ENCODE measurements around the gene CCDC172. TPM values are rescaled to one million over a fixed set of nuclear protein-coding genes. Genes with fewer than 3 reads are reported as not detected.

Gene CCDC172
- total and polyA plus RNA-seq, 2 of the 8 experiments (the other 6 are each of a cell fraction or from before 2014, with no cell fraction given) = 1.1 to 3.6 TPM

GRCh38 chr10:116421815-116422214 is 97.6 kb downstream of the CCDC172 start:
- Histone ChIP-seq H3K9me3 (ENCODE audit: insufficient read depth in 2 of 2, low read depth in 1 of 2, low read length in 1 of 2) (no peaks in the 10 kb centered on the region), H2BK15ac (ENCODE audit: low read length) (no peak overlapping the region), H2BK5ac (ENCODE audit: low read depth, low read length) (no peak overlapping the region), H4K20me1 (replicated peaks in 1 of 2; ENCODE audit: control insufficient read depth in 1 of 2, insufficient read depth in 2 of 2, low read length in 2 of 2) (no peaks in the 10 kb centered on the region), H2BK120ac (replicated peaks; ENCODE audit: low read depth, low read length) (no peak overlapping the region), H3K27me3 (replicated peaks in 1 of 4; ENCODE audit: control insufficient read depth in 3 of 4, extremely low read depth in 1 of 4, insufficient read depth in 3 of 4, low read length in 3 of 4) (no peaks in the 10 kb centered on the region), H3K4me2 (ENCODE audit: insufficient read depth in 1 of 2, low read depth in 2 of 2, low read length in 2 of 2) (no peak overlapping the region), H2BK12ac (ENCODE audit: low read depth, low read length) (no peak overlapping the region), H3K36me3 (ENCODE audit: control insufficient read depth in 2 of 4, insufficient read depth in 4 of 4, low read length in 3 of 4) (no peaks in the 10 kb centered on the region), H4K5ac (ENCODE audit: insufficient read length, low read depth, low read length) (no peak overlapping the region), H3K56ac (replicated peaks; ENCODE audit: insufficient read length, low read depth, low read length) (no peak overlapping the region), H4K8ac (ENCODE audit: extremely low read depth, insufficient read depth, low read length) (no peak overlapping the region), H3K4me1 (replicated peaks in 1 of 4; ENCODE audit: control insufficient read depth in 3 of 4, insufficient read depth in 4 of 4, low read length in 3 of 4) (no peaks in the 10 kb centered on the region), H3K27ac (ENCODE audit: low read depth, low read length) (no peak overlapping the region), H3K23me2 (ENCODE audit: low read depth, low read length) (no peaks in the 10 kb centered on the region), H3K18ac (ENCODE audit: extremely low read depth, low read length) (no peak overlapping the region), H2BK20ac (ENCODE audit: low read length) (no peak overlapping the region), H3K79me2 (ENCODE audit: control insufficient read depth in 1 of 2, insufficient read depth in 2 of 2, low read length in 2 of 2) (no peaks in the 10 kb centered on the region), H3K4ac (replicated peaks; ENCODE audit: insufficient read length, low read depth, low read length) (no peak overlapping the region), H3K4me3 (ENCODE audit: extremely low read depth in 1 of 4, insufficient read depth in 2 of 4, low read depth in 3 of 4, low read length in 4 of 4) (no peak overlapping the region), H3K23ac (ENCODE audit: insufficient read length) (no peak overlapping the region), H3K79me1 (ENCODE audit: low read depth, low read length) (no peaks in the 10 kb centered on the region), H2AK5ac (ENCODE audit: low read depth, low read length) (no peak overlapping the region), H3K14ac (ENCODE audit: insufficient read length) (no peak overlapping the region), H2AFZ (ENCODE audit: low read length) (no peak overlapping the region), H4K91ac (replicated peaks; ENCODE audit: insufficient read length, low read length) (no peak overlapping the region), H3K9ac (replicated peaks in 1 of 4; ENCODE audit: extremely low read depth in 1 of 4, low read depth in 3 of 4, low read length in 3 of 4) (no peak overlapping the region)
- POLR2A ChIA-PET (ENCODE audit: partially characterized antibody) = interaction anchor here (0.6 kb wide), 1 partner anchor 26 kb away, joined by 3 read pairs; no protein-coding TSS in a partner anchor
- WGBS, 2 experiments (ENCODE audit: extremely low coverage in 1 of 2, insufficient coverage in 1 of 2, insufficient read length in 1 of 2, insufficient replicate concordance in 2 of 2, low coverage in 1 of 2, low lambda C conversion rate in 2 of 2, missing lambda C conversion rate in 1 of 2) = 83% methylated on average over 1 of the region's 1 CpG; no CpG with 5 or more reads in 1 of the 2 experiments
- CTCF ChIA-PET (ENCODE audit: partially characterized antibody) = no interaction called here
- FAIRE-seq = no peak
- DNase-seq (ENCODE audit: low read depth in 1 of 2, low spot score in 2 of 2) = no peak
- TF ChIP-seq CHD2 (IDR thresholded peaks at IDR 0.05; ENCODE audit: low read length) (no peak), KDM4A (IDR thresholded peaks at IDR 0.05; ENCODE audit: low read depth, low read length, severe bottlenecking) (no peak), TAF7 (optimal IDR thresholded peaks at IDR 0.05; ENCODE audit: borderline replicate concordance, low read depth, low read length) (no peak), ATF2 (IDR thresholded peaks at IDR 0.05; ENCODE audit: low read length) (no peak), SAP30 (IDR thresholded peaks at IDR 0.05; ENCODE audit: insufficient read depth, insufficient replicate concordance, low read length) (no peak), TCF12 (IDR thresholded peaks at IDR 0.05; ENCODE audit: low read depth, low read length) (no peak), CTBP2 (IDR thresholded peaks at IDR 0.05; ENCODE audit: borderline replicate concordance, insufficient read depth, insufficient read length, low read length) (no peak), TEAD4 (IDR thresholded peaks at IDR 0.05; ENCODE audit: low read depth, low read length) (no peak), KDM5A (IDR thresholded peaks at IDR 0.05; ENCODE audit: low read length) (no peak), ZNF274 (IDR thresholded peaks at IDR 0.05; ENCODE audit: borderline replicate concordance, extremely low read depth, low read length) (no peak), CREB1 (IDR thresholded peaks at IDR 0.05) (no peak), CHD1 (IDR thresholded peaks at IDR 0.05; ENCODE audit: low read depth, low read length) (no peak), BACH1 (IDR thresholded peaks at IDR 0.05; ENCODE audit: low read length) (no peak)
